NCI-H187 treated with DMSO at 0.1 percent for 48 hours (cell line): Measurements from ENCODE around the gene CRTC2.

ENCODE experiments used
- DNase-seq: peaks from one replicate; lab custom pipeline; 2025; lab: John Stamatoyannopoulos, UW

CRTC2 gene

GRCh38 chr1:153945795-153946621 lies 12.4 kb downstream of the CRTC2 start:
- DNase-seq = no peak

- no peak for DNase-seq
These were observed 13.1 kb downstream of the CRTC2 start for GRCh38 chr1:153945131-153945794.

- no peak for DNase-seq
These were observed 13.6 kb downstream of the CRTC2 start for GRCh38 chr1:153944827-153945117.

GRCh38 chr1:153944005-153944826 lies 14.2 kb downstream of the CRTC2 start:
- no peak for DNase-seq

GRCh38 chr1:153942766-153943549 lies 15.5 kb downstream of the CRTC2 start:
- no peak for DNase-seq

GRCh38 chr1:153941826-153942725 lies 16.3 kb downstream of the CRTC2 start:
- no peak for DNase-seq

GRCh38 chr1:153940756-153941155 lies 17.7 kb downstream of the CRTC2 start:
- no peak for DNase-seq

GRCh38 chr1:153939476-153939875 lies 18.9 kb downstream of the CRTC2 start:
- DNase-seq = no peak

GRCh38 chr1:153938996-153939395 lies 19.4 kb downstream of the CRTC2 start:
- no peak for DNase-seq

- no peak for DNase-seq
These were observed 21.1 kb downstream of the CRTC2 start for GRCh38 chr1:153937331-153937730.

GRCh38 chr1:153936011-153936802 lies 22.2 kb downstream of the CRTC2 start:
- no peak for DNase-seq

- no peak for DNase-seq
These were observed 23.7 kb downstream of the CRTC2 start for GRCh38 chr1:153934746-153935145.

GRCh38 chr1:153933955-153934354 lies 24.5 kb downstream of the CRTC2 start:
- DNase-seq = no peak

GRCh38 chr1:153933430-153933829 lies 25.0 kb downstream of the CRTC2 start:
- DNase-seq = no peak

GRCh38 chr1:153932156-153933131 lies 26.0 kb downstream of the CRTC2 start:
- no peak for DNase-seq

GRCh38 chr1:153929981-153930948 lies 28.1 kb downstream of the CRTC2 start:
- no peak for DNase-seq

- DNase-seq = no peak
These were observed 29.0 kb downstream of the CRTC2 start for GRCh38 chr1:153929426-153929825.
